Loucy (cell line): Measurements from ENCODE around the gene FMN1.

Experiments
- CTCF ChIP-seq: fragments of 200-600 bp; sonication (generic); conservative IDR thresholded peaks from 2 replicates; pipeline ENCODE4 v1.5.1; 2014; ENCODE audit warnings: mild to moderate bottlenecking, antibody characterized with exemption, low read length
- EZH2phosphoT487 ChIP-seq: fragments of 200-600 bp; IDR thresholded peaks from 2 replicates; pipeline ENCODE4 v1.6.1; 2018; ENCODE audit warnings: antibody characterized with exemption, mild to moderate bottlenecking, moderate library complexity, borderline replicate concordance

GRCh38 chr15:33135355-33135781 is 59.1 kb downstream of the FMN1 start:
- TF ChIP-seq CTCF (no peak), EZH2phosphoT487 (no peak)
